GM06990 (cell line): Measurements from ENCODE around the gene NDUFA7.
"Not testable (repeated sequence)": the region's sequence is repeated elsewhere in the genome, so short reads cannot be mapped to it uniquely, and the experiment has no call there.

ENCODE experiments used
- DNase-seq: peaks from one replicate; pipeline ENCODE4 v3.0.0-alpha.2; 2011; ENCODE audit not compliant: insufficient read length; ENCODE audit errors: extremely low read depth
- H3K27me3 ChIP-seq: replicated peaks from 2 replicates; pipeline ENCODE4 v1.6.0; 2011; ENCODE audit warnings: low read length; ENCODE audit not compliant: control insufficient read depth, insufficient read depth
- H3K36me3 ChIP-seq: 2 replicates; pipeline ENCODE4 v1.5.1; 2011; ENCODE audit warnings: low read length; ENCODE audit not compliant: control insufficient read depth, insufficient read depth
- H3K4me3 ChIP-seq: replicated peaks from 2 replicates; pipeline ENCODE4 v1.5.1; 2011; ENCODE audit warnings: low read depth, mild to moderate bottlenecking, control low read depth, low read length
- CTCF ChIP-seq: IDR thresholded peaks from 2 replicates; pipeline ENCODE4 v1.5.1; 2011; ENCODE audit warnings: low read length, control low read depth, mild to moderate bottlenecking, inconsistent platforms; ENCODE audit not compliant: insufficient read depth, poor library complexity, severe bottlenecking

The NDUFA7 gene

GRCh38 chr19:8355631-8356402, 34.6 kb upstream of the NDUFA7 start:
- no peak overlapping the region for H3K4me3 ChIP-seq
- DNase-seq: no peak
- H3K36me3 ChIP-seq: no peaks in the 10 kb centered on the region

DNA sequence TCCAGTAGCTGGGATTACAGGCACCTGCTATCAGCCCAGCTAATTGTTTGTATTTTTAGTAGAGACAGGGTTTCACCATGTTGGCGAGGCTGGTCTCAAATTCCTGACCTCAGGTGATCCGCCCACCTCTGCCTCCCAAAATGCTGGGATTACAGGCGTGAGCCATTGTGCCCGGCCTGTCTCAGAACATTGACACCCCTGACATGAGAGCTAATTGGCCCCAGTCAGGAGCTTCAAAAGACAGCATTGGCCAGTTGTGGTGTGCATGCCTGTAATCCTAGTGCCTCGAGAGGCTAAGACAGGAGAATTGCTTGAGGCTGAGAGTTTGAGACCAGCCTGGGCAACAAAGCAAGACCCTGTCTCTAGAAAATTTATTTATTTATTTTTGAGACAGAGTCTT, 31.7 kb upstream of the NDUFA7 start:
- not testable (repeated sequence) for DNase-seq, H3K4me3 ChIP-seq

More at GRCh38 chr19:8355631-8356402, 34.6 kb upstream of the NDUFA7 start:
- no peak for TF ChIP-seq CTCF
- H3K27me3 ChIP-seq: no peaks in the 10 kb centered on the region

GRCh38 chr19:8352134-8352827, 31.1 kb upstream of the NDUFA7 start:
- no peaks in the 10 kb centered on the region for H3K27me3 ChIP-seq
- H3K4me3 ChIP-seq: no peak overlapping the region
- no peak for TF ChIP-seq CTCF
- H3K36me3 ChIP-seq: no peaks in the 10 kb centered on the region
- DNase-seq: no peak

More for the DNA sequence above, 31.7 kb upstream of the NDUFA7 start:
- H3K27me3 ChIP-seq, H3K36me3 ChIP-seq: not testable (repeated sequence)

- not testable (repeated sequence) for H3K4me3 ChIP-seq, H3K36me3 ChIP-seq, H3K27me3 ChIP-seq, DNase-seq
Measured at GRCh38 chr19:8349629-8350372, 28.6 kb upstream of the NDUFA7 start.

DNA sequence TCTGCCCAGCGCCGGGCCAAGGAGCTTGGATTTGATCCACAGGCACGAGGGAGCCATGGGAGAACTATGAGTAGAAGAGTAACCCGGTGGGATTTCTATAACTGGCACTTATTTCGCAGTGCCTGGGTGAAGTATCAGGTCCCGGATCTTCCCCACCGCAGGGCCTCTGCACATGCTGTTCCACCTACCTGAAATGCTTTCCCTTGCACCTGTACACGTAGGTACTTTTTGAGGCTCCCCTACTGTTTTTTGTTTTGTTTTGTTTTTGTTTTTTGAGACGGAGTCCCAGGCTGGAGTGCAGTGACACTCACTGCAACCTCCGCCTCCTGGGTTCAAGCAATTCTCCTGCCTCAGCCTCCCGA, 22.3 kb upstream of the NDUFA7 start:
- Histone ChIP-seq H3K36me3 (no peaks in the 10 kb centered on the region), H3K27me3 (no peaks in the 10 kb centered on the region; the same call in 1 of the 2 replicates), H3K4me3 (no peak overlapping the region)
- no peak for TF ChIP-seq CTCF
- DNase-seq: no peak

DNA sequence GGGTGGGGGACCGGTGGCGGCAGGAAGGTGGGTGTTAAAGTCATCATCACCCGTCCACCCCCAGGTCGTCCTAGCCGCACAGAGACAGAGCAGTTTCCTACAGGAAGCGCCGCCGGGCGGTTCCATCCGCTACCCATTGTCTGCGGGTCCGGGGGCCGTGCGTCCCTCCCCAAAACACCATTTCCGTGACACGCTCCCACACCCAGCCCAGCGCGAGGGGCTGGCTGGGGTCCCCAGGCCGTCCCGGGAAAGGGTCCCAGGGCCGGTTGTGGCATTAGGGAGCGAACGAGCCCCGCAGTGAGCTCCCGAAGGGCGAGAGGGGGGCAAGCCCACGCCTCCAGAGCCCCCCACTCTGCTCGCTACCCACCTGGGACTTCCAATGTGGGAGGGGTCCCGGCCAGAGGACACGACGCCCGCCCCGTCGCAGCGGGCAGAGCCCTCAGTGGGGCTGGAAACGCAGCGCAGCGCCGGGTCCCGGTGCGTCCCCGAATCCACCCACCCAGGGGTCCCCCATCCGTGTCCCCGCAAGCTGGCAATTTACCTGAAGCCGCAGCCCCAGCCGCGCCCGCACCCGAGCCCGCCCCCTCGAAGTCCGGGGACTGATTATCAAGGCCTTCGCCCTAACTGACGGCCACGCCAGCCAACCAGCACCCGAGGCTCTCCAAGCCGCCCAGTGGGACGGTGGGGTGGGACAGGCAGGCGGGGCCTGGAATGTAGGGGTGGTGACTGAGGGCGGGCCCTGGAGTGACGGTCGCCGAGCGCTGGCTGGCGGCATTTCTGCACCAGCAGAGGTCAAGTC, 21.7 kb upstream of the NDUFA7 start, which contains the start of gene KANK3:
KANK3 (minus strand) TSS at position 579 of the 799 bp plus-strand sequence. CDS start 5,434 bp downstream, outside the sequence.
- DNase-seq: peak; percentile 87
- H3K4me3 ChIP-seq: peak within 1 kb of the TSS; percentile 46

More for the DNA sequence above, 21.7 kb upstream of the NDUFA7 start, which contains the start of gene KANK3:
- Histone ChIP-seq H3K27me3 (no peaks in the 10 kb centered on the region; the same call in 1 of the 2 replicates), H3K36me3 (no peaks in the 10 kb centered on the region)
- TF ChIP-seq CTCF: no peak
